ENCODE measurements around the gene SUFU. TPM values are rescaled to one million over a fixed set of nuclear protein-coding genes. Genes with fewer than 3 reads are reported as not detected.

The SUFU gene
- total RNA-seq, 1 donor from 2014 or later, result 8.9 TPM

GRCh38 chr10:102670871-102671434 lies 167.2 kb downstream of the SUFU start:
- no peak for DNase-seq (ENCODE audit: low read depth)
- TF ChIP-seq CTCF (IDR thresholded peaks at IDR 0.05; ENCODE audit: insufficient read depth, low read length, poor library complexity, severe bottlenecking), result no peak

GRCh38 chr10:102673236-102673818 lies 169.6 kb downstream of the SUFU start:
- Histone ChIP-seq H3K36me3 (ENCODE audit: control insufficient read depth, insufficient read depth, low read length) (no peaks in the 10 kb centered on the region), H3K27me3 (ENCODE audit: control insufficient read depth, insufficient read depth, low read length) (no peaks in the 10 kb centered on the region), H3K4me3 (ENCODE audit: low read depth, low read length) (no peak overlapping the region)
- TF ChIP-seq CTCF (IDR thresholded peaks at IDR 0.05; ENCODE audit: insufficient read depth, low read length, poor library complexity, severe bottlenecking), result no peak
- DNase-seq (ENCODE audit: low read depth), result no peak

More at GRCh38 chr10:102670871-102671434, 167.2 kb downstream of the SUFU start:
- no peak overlapping the region for H3K4me3 ChIP-seq (ENCODE audit: low read depth, low read length)
- H3K36me3 ChIP-seq (ENCODE audit: control insufficient read depth, insufficient read depth, low read length), result no peaks in the 10 kb centered on the region
- no peaks in the 10 kb centered on the region for H3K27me3 ChIP-seq (ENCODE audit: control insufficient read depth, insufficient read depth, low read length)

- no peak for TF ChIP-seq CTCF (IDR thresholded peaks at IDR 0.05; ENCODE audit: insufficient read depth, low read length, poor library complexity, severe bottlenecking)
- peak; percentile 62 for DNase-seq (ENCODE audit: low read depth)
- Histone ChIP-seq H3K4me3 (ENCODE audit: low read depth, low read length) (no peak overlapping the region), H3K36me3 (ENCODE audit: control insufficient read depth, insufficient read depth, low read length) (no peaks in the 10 kb centered on the region), H3K27me3 (ENCODE audit: control insufficient read depth, insufficient read depth, low read length) (no peaks in the 10 kb centered on the region)
Observed at GRCh38 chr10:102673819-102674511, 170.2 kb downstream of the SUFU start.

- H3K27me3 ChIP-seq (ENCODE audit: control insufficient read depth, insufficient read depth, low read length), result no peaks in the 10 kb centered on the region
- DNase-seq (ENCODE audit: low read depth), result no peak
- TF ChIP-seq CTCF (IDR thresholded peaks at IDR 0.05; ENCODE audit: insufficient read depth, low read length, poor library complexity, severe bottlenecking), result no peak
- H3K4me3 ChIP-seq (ENCODE audit: low read depth, low read length), result no peak overlapping the region
- H3K36me3 ChIP-seq (ENCODE audit: control insufficient read depth, insufficient read depth, low read length), result no peaks in the 10 kb centered on the region
Observed at GRCh38 chr10:102674566-102674965, 170.8 kb downstream of the SUFU start.

DNA sequence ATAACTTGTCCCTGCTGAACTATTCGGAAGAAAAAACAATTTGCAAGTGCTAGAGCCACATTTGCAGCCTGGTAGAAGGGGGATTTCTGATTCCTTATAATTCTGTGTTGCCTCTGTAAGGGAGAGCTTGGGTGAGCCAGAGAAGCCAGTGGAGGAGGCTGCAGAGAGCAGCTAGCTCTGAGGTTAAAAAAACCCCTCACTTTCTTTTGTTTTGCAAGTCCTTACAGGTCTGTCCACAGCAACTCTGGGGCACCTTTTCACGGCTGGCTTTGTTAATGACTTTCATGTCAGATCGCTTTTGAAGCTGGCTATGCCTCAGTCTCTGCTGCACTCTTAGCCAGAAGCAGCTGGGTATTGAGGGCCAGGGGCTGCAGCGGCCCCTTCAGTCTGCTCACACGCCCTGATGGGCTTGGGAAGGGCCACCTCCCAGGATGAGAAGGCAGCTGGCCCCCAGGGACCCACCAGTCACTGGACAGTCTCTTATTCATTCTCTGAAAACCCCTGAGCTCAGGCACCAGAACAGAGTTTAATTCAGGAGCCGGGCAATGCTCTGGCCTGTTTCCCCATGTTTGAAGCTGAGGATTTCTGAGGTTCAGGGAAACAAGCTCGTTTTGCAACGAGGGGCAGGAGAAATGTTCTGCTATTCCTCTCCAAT lies 171.4 kb downstream of the SUFU start:
- Histone ChIP-seq H3K36me3 (ENCODE audit: control insufficient read depth, insufficient read depth, low read length) (no peaks in the 10 kb centered on the region), H3K27me3 (ENCODE audit: control insufficient read depth, insufficient read depth, low read length) (no peaks in the 10 kb centered on the region), H3K4me3 (ENCODE audit: low read depth, low read length) (no peak overlapping the region)
- TF ChIP-seq CTCF (IDR thresholded peaks at IDR 0.05; ENCODE audit: insufficient read depth, low read length, poor library complexity, severe bottlenecking), result no peak
- no peak for DNase-seq (ENCODE audit: low read depth)

All from kidney epithelial cell (primary cell).